Stomach (tissue), 4 donors: Measurements from ENCODE around the gene EDIL3.

ENCODE experiments used
- CTCF ChIP-seq, 7 experiments: fragments of 450-650 bp in 4 of 7; fragments of 200-600 bp in 3 of 7; sonication (generic) in 3 of 7; IDR thresholded peaks; one replicate each; pipeline ENCODE4 v1.5.1; 2016 to 2019; ENCODE audit warnings: antibody characterized with exemption in 7 of 7, control low read depth in 2 of 7, mild to moderate bottlenecking in 1 of 7
- POLR2A ChIP-seq, 4 donors: fragments of 450-650 bp; IDR thresholded peaks; one replicate each; pipeline ENCODE4 v1.6.1; 2016; ENCODE audit warnings: antibody characterized with exemption in 4 of 4, control low read depth in 2 of 4, mild to moderate bottlenecking in 1 of 4, moderate library complexity in 1 of 4

DNA sequence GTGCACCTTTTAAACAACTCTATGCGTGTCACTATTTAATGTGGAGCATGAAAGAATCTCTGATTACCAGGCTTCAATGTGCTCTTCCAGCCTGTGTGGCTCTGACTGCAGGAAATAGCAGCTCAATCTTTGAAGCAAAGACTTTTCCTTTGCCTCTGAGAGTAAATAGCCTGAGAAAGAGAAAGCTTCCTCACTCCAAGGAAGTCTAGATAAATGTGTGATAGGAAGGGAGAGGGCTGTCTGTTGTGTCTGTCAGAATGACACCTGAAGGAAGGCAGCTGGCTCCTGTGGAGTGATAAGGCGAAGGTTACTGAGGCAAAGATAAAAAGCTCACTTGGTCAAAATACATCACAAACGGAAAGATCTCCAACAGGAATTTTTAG, 458.7 kb downstream of the EDIL3 start:
- TF ChIP-seq CTCF (IDR thresholded peaks at IDR 0.05): no peak
- no peak for TF ChIP-seq POLR2A (IDR thresholded peaks at IDR 0.05)
